Measurements from ENCODE around the gene GPR143. TPM values are rescaled to one million over a fixed set of nuclear protein-coding genes. Genes with fewer than 3 reads are reported as not detected.

The GPR143 gene
- total RNA-seq, 1 donor from 2014 or later, result not detected

DNA sequence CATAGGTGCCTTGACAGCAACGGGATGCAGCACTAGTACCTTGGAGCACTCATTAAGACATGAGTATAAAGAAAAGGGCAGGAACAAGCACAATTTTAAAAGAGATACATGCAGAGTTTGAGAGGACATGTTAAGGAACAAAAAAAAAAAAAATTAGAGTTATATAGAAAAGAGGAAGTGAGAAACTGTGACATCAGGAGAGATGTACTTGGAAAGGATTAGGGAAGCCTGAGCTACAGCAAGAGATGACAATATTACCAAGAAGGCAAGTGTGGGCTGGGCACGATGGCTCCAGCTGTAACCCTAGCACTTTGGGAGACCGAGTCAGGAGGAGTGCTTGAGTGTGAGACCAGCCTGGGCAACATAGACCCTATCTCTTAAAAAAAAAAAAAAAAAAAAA is 37.4 kb downstream of the GPR143 start:
- H3K4me3 Mint-ChIP-seq, result no peak overlapping the region
- no peaks in the 10 kb centered on the region for H3K27me3 Mint-ChIP-seq (ENCODE audit: insufficient read depth)
- no peak overlapping the region for H3K27ac Mint-ChIP-seq
- intact Hi-C loops (cut with micrococcal nuclease), result no loop called here
- DNase-seq (ENCODE audit: low spot score), result no peak
- H3K36me3 Mint-ChIP-seq (ENCODE audit: low read depth), result peaks cover 6% of the 10 kb centered on the region
- H3K9me3 Mint-ChIP-seq, result peaks cover 17% of the 10 kb centered on the region
- peaks cover 8% of the 10 kb centered on the region for H3K4me1 Mint-ChIP-seq (ENCODE audit: low read depth)

DNA sequence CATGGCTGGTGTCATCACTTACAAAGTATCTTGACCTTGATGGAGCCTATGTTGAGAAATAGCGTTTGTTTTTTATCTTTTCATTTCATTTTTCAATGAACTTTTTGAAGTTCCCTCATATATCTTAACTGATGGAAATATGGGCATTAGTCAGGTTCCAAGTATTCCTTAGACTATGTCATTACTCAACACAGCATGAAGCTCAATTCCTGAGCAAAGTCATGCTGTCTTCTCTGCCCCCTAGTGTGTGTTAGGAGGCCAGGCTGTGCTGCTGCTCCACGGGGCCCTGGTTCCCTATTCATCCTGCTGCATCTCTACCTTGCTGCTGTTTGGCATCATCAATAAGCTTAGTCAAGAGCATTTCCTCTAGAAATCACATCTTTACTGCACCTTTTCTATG is 40.9 kb downstream of the GPR143 start:
- peaks cover 24% of the 10 kb centered on the region for H3K36me3 Mint-ChIP-seq (ENCODE audit: low read depth)
- no peaks in the 10 kb centered on the region for H3K27me3 Mint-ChIP-seq (ENCODE audit: insufficient read depth)
- no peaks in the 10 kb centered on the region for H3K4me1 Mint-ChIP-seq (ENCODE audit: low read depth)
- no peak for DNase-seq (ENCODE audit: low spot score)
- intact Hi-C loops (cut with micrococcal nuclease), result no loop called here
- no peak overlapping the region for H3K27ac Mint-ChIP-seq
- peaks cover 21% of the 10 kb centered on the region for H3K9me3 Mint-ChIP-seq
- no peak overlapping the region for H3K4me3 Mint-ChIP-seq

DNA sequence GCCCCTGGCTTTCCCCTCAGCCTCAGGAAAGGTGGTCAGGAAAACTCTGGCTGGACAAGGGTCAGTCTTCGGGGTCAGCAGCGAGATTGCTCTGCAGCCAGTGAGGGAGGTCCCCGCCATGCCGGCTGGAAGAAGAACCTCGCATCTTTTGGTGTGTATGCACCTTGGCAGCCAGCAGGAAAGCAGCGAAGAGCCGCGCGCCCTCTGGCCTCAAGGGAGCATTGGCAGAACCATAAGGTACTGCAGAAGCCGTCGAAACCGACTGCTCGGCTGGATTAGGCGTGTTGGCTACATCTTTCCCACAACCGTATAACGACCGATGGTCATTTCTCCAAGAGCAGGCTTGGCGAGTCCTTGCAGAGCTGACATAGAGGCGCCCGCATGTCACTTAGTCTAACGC is 48.3 kb downstream of the GPR143 start:
- H3K9me3 Mint-ChIP-seq, result no peaks in the 10 kb centered on the region
- no peak overlapping the region for H3K27ac Mint-ChIP-seq
- H3K4me3 Mint-ChIP-seq, result no peak overlapping the region
- DNase-seq (ENCODE audit: low spot score), result no peak
- peaks cover 32% of the 10 kb centered on the region for H3K36me3 Mint-ChIP-seq (ENCODE audit: low read depth)
- H3K4me1 Mint-ChIP-seq (ENCODE audit: low read depth), result no peaks in the 10 kb centered on the region
- H3K27me3 Mint-ChIP-seq (ENCODE audit: insufficient read depth), result no peaks in the 10 kb centered on the region
- intact Hi-C loops (cut with micrococcal nuclease), result no loop called here

DNA sequence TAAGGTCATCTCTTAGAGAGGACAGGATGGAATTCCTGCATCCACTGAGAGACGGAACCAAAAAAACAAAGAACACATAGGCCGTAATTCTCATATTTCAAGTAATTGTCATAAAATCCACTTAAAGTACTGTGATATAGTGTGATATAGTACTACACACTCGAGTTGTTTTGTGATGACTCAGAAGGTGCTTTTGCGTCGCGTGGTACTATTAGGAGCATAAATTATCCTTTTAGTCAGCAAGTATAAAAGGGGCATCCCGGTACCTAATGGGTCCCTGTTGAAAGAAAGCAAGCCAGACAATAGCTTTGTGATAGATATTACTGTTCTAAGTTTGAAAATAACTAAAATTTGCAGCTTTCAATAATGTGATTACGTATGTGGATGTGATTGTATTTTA is 55.3 kb downstream of the GPR143 start:
- Mint-ChIP-seq H3K4me1 (ENCODE audit: low read depth) (peaks cover 8% of the 10 kb centered on the region), H3K9me3 (no peaks in the 10 kb centered on the region), H3K27ac (no peak overlapping the region), H3K4me3 (no peak overlapping the region), H3K27me3 (ENCODE audit: insufficient read depth) (no peaks in the 10 kb centered on the region), H3K36me3 (ENCODE audit: low read depth) (peaks cover 17% of the 10 kb centered on the region)
- DNase-seq (ENCODE audit: low spot score), result no peak
- intact Hi-C loops (cut with micrococcal nuclease), result no loop called here

GRCh38 chrX:9708923-9709553 is 56.6 kb downstream of the GPR143 start:
- Mint-ChIP-seq H3K27ac (no peak overlapping the region), H3K36me3 (ENCODE audit: low read depth) (peaks cover 20% of the 10 kb centered on the region), H3K4me1 (ENCODE audit: low read depth) (peaks cover 8% of the 10 kb centered on the region), H3K4me3 (no peak overlapping the region), H3K27me3 (ENCODE audit: insufficient read depth) (no peaks in the 10 kb centered on the region), H3K9me3 (no peaks in the 10 kb centered on the region)
- DNase-seq (ENCODE audit: low spot score), result peak; percentile 62
- intact Hi-C loops (cut with micrococcal nuclease), result loop anchor here (1.0 to 10.0 kb wide), 6 partner anchors 32 to 966 kb away; no protein-coding TSS in a partner anchor

- H3K27ac Mint-ChIP-seq, result peak overlapping the region; percentile 40
- no peaks in the 10 kb centered on the region for H3K27me3 Mint-ChIP-seq (ENCODE audit: insufficient read depth)
- H3K4me3 Mint-ChIP-seq, result no peak overlapping the region
- no peak for DNase-seq (ENCODE audit: low spot score)
- peaks cover 19% of the 10 kb centered on the region for H3K36me3 Mint-ChIP-seq (ENCODE audit: low read depth)
- peaks cover 8% of the 10 kb centered on the region for H3K4me1 Mint-ChIP-seq (ENCODE audit: low read depth)
- intact Hi-C loops (cut with micrococcal nuclease), result loop anchor here (2.0 to 10.0 kb wide), 4 partner anchors 31 to 889 kb away; no protein-coding TSS in a partner anchor
- H3K9me3 Mint-ChIP-seq, result no peaks in the 10 kb centered on the region
These were observed 57.6 kb downstream of the GPR143 start for GRCh38 chrX:9708086-9708485.

DNA sequence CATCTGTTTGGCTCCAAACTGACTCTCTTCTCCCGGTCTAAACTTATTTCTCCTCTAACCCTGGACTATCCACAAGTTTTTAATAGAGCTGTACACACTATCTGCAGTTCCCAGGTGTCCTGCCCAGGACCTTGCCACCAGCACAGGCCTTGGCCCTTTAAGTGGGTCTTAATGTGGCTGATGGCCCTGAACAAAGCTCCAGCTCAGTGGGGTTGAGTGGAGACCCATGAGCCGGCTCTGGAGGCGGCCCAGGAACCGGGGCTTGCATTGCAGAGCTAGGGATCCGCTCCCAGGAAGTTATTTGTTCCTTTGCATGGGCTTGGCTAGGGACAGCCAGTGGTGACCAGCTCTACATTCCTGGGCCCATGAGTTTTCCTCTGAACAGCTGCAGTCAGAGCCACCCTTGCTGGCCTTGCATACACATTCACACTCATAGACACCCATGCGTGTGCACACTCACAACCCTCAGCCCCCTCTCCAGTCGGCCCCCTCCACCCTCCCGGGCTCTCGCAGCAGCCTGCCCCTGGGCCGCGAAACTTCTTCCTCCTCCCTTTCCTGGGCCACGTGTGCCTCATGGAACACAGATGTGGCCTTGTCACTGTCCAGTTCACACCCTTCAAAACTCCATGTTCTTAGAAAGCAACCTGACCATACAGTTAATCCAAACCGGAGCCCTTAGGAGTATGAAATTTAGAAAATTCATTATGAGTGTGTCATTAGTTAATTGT is 58.2 kb downstream of the GPR143 start:
- no peaks in the 10 kb centered on the region for H3K27me3 Mint-ChIP-seq (ENCODE audit: insufficient read depth)
- intact Hi-C loops (cut with micrococcal nuclease), result loop anchor here (2.0 to 10.0 kb wide), 4 partner anchors 31 to 889 kb away; no protein-coding TSS in a partner anchor
- H3K9me3 Mint-ChIP-seq, result no peaks in the 10 kb centered on the region
- H3K36me3 Mint-ChIP-seq (ENCODE audit: low read depth), result peaks cover 17% of the 10 kb centered on the region
- DNase-seq (ENCODE audit: low spot score), result no peak
- H3K4me3 Mint-ChIP-seq, result no peak overlapping the region
- no peak overlapping the region for H3K27ac Mint-ChIP-seq
- H3K4me1 Mint-ChIP-seq (ENCODE audit: low read depth), result peaks cover 8% of the 10 kb centered on the region

GRCh38 chrX:9706421-9706820 is 59.2 kb downstream of the GPR143 start:
- intact Hi-C loops (cut with micrococcal nuclease), result loop anchor here (10.0 kb wide), 1 partner anchor 362 kb away; no protein-coding TSS in a partner anchor
- Mint-ChIP-seq H3K9me3 (no peaks in the 10 kb centered on the region), H3K36me3 (ENCODE audit: low read depth) (peaks cover 19% of the 10 kb centered on the region), H3K4me1 (ENCODE audit: low read depth) (peaks cover 8% of the 10 kb centered on the region), H3K27ac (no peak overlapping the region), H3K27me3 (ENCODE audit: insufficient read depth) (no peaks in the 10 kb centered on the region), H3K4me3 (no peak overlapping the region)
- DNase-seq (ENCODE audit: low spot score), result no peak

DNA sequence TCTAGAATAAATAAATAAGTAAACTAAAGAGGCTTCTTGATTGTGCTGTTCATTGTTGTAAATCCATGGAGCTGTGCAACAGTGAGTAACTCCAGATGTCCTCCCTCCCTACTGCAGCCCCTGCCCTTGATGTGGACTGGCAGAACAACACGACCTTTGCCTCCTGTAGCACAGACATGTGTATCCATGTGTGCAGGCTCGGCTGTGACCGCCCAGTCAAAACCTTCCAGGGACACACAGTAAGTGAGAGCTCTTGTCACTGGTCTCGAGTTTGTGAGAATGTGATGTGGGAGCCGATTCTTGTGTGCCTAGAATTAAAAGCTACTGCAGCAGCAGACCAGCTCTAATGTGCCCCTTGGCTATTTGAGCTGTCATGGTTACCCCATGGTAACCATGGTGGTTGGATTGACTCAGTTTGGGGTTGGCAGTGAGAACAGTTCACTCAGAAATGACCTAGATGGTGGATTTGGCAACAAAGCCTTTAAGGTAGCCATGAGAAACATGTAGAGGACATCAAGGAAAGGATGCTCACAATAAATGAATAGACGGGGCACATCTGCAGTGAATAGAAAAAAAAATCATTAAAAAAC is 60.7 kb downstream of the GPR143 start:
- Mint-ChIP-seq H3K4me3 (no peak overlapping the region), H3K36me3 (ENCODE audit: low read depth) (peaks cover 26% of the 10 kb centered on the region), H3K27me3 (ENCODE audit: insufficient read depth) (no peaks in the 10 kb centered on the region), H3K9me3 (no peaks in the 10 kb centered on the region), H3K4me1 (ENCODE audit: low read depth) (peaks cover 8% of the 10 kb centered on the region), H3K27ac (no peak overlapping the region)
- DNase-seq (ENCODE audit: low spot score), result no peak
- intact Hi-C loops (cut with micrococcal nuclease), result loop anchor here (10.0 kb wide), 1 partner anchor 360 kb away; no protein-coding TSS in a partner anchor

- H3K36me3 Mint-ChIP-seq (ENCODE audit: low read depth), result peaks cover 30% of the 10 kb centered on the region
- H3K4me1 Mint-ChIP-seq (ENCODE audit: low read depth), result no peaks in the 10 kb centered on the region
- DNase-seq (ENCODE audit: low spot score), result no peak
- no peak overlapping the region for H3K27ac Mint-ChIP-seq
- H3K27me3 Mint-ChIP-seq (ENCODE audit: insufficient read depth), result no peaks in the 10 kb centered on the region
- no peaks in the 10 kb centered on the region for H3K9me3 Mint-ChIP-seq
- intact Hi-C loops (cut with micrococcal nuclease), result loop anchor here (10.0 kb wide), 1 partner anchor 359 kb away; no protein-coding TSS in a partner anchor
- no peak overlapping the region for H3K4me3 Mint-ChIP-seq
These were observed 62.2 kb downstream of the GPR143 start for GRCh38 chrX:9703406-9703805.

DNA sequence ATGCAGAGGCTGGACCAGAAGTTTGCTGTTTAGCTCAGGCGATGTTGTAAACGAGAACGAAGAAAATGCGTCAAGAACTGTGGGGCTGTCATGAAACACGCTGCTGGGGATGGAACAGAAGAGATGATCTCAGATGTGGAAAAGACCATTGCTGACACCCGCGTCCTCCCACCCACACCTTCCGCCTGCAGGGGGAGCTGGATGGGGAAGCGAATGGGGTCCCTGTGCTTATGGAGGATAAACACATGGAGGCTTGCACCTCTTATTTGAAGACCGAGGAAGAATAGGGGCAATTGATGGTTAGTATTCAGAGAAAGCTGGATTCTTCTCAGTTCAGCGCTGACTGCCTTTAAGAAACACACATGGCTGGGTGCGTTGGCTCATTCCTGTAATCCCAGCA is 63.9 kb downstream of the GPR143 start:
- no peak for DNase-seq (ENCODE audit: low spot score)
- no peak overlapping the region for H3K4me3 Mint-ChIP-seq
- H3K27me3 Mint-ChIP-seq (ENCODE audit: insufficient read depth), result no peaks in the 10 kb centered on the region
- H3K27ac Mint-ChIP-seq, result no peak overlapping the region
- H3K36me3 Mint-ChIP-seq (ENCODE audit: low read depth), result peaks cover 28% of the 10 kb centered on the region
- H3K9me3 Mint-ChIP-seq, result no peaks in the 10 kb centered on the region
- intact Hi-C loops (cut with micrococcal nuclease), result loop anchor here (10.0 kb wide), 1 partner anchor 357 kb away; no protein-coding TSS in a partner anchor
- H3K4me1 Mint-ChIP-seq (ENCODE audit: low read depth), result no peaks in the 10 kb centered on the region

GRCh38 chrX:9700555-9700954 is 65.1 kb downstream of the GPR143 start:
- H3K4me3 Mint-ChIP-seq, result no peak overlapping the region
- H3K4me1 Mint-ChIP-seq (ENCODE audit: low read depth), result no peaks in the 10 kb centered on the region
- no peak overlapping the region for H3K27ac Mint-ChIP-seq
- intact Hi-C loops (cut with micrococcal nuclease), result loop anchor here (10.0 kb wide), 1 partner anchor 356 kb away; no protein-coding TSS in a partner anchor
- no peaks in the 10 kb centered on the region for H3K27me3 Mint-ChIP-seq (ENCODE audit: insufficient read depth)
- H3K9me3 Mint-ChIP-seq, result no peaks in the 10 kb centered on the region
- DNase-seq (ENCODE audit: low spot score), result no peak
- peaks cover 29% of the 10 kb centered on the region for H3K36me3 Mint-ChIP-seq (ENCODE audit: low read depth)

GRCh38 chrX:9698576-9698975 is 67.1 kb downstream of the GPR143 start:
- H3K27me3 Mint-ChIP-seq (ENCODE audit: insufficient read depth), result no peaks in the 10 kb centered on the region
- no peaks in the 10 kb centered on the region for H3K9me3 Mint-ChIP-seq
- no peak overlapping the region for H3K4me3 Mint-ChIP-seq
- H3K36me3 Mint-ChIP-seq (ENCODE audit: low read depth), result peaks cover 30% of the 10 kb centered on the region
- no peak for DNase-seq (ENCODE audit: low spot score)
- no peaks in the 10 kb centered on the region for H3K4me1 Mint-ChIP-seq (ENCODE audit: low read depth)
- intact Hi-C loops (cut with micrococcal nuclease), result no loop called here
- H3K27ac Mint-ChIP-seq, result no peak overlapping the region
